DND-41 (cell line): ENCODE results near the gene OR52R1.

Experiments
- ATAC-seq: fragments of 200-7000 bp; cut with Tn5 transposase; 3 replicates; pipeline ENCODE4 v1.9.1; 2021; ENCODE audit warnings: low read depth; ENCODE audit not compliant: insufficient read depth
- DNase-seq: peaks from one replicate; pipeline ENCODE4 v3.0.0-alpha.2; 2020
- H2AFZ ChIP-seq: 2 replicates; pipeline ENCODE4 v1.6.0; 2012; ENCODE audit warnings: low read depth, low read length
- H3K27ac ChIP-seq: 2 replicates; pipeline ENCODE4 v1.5.1; 2012; ENCODE audit warnings: low read length, inconsistent platforms
- H3K27me3 ChIP-seq: fragments of 200-600 bp; sonication (generic); 2 replicates; pipeline ENCODE4 v1.6.0; 2012; ENCODE audit warnings: low read length, mild to moderate bottlenecking, inconsistent platforms; ENCODE audit not compliant: insufficient read depth, poor library complexity
- H3K36me3 ChIP-seq: 2 replicates; pipeline ENCODE4 v1.5.1; 2012; ENCODE audit warnings: low read length, inconsistent platforms; ENCODE audit not compliant: insufficient read depth
- H3K4me1 ChIP-seq: 2 replicates; pipeline ENCODE4 v1.5.1; 2012; ENCODE audit warnings: mild to moderate bottlenecking, low read length; ENCODE audit not compliant: insufficient read depth
- H3K4me2 ChIP-seq: 2 replicates; pipeline ENCODE4 v1.6.0; 2012; ENCODE audit warnings: mild to moderate bottlenecking, moderate library complexity, low read length, inconsistent platforms; ENCODE audit not compliant: insufficient read depth
- H3K4me3 ChIP-seq, 2 experiments: fragments of 200-600 bp in 1 of 2; shearing (Covaris generic) in 1 of 2; 2 replicates each; pipeline ENCODE4 v1.5.1; 2012 to 2016; ENCODE audit warnings: inconsistent platforms in 2 of 2, low read length in 2 of 2, mild to moderate bottlenecking in 2 of 2, low read depth in 1 of 2, moderate library complexity in 1 of 2
- H3K79me2 ChIP-seq: 2 replicates; pipeline ENCODE4 v1.6.0; 2012; ENCODE audit warnings: low read length, inconsistent platforms; ENCODE audit not compliant: insufficient read depth
- H3K9ac ChIP-seq: 2 replicates; pipeline ENCODE4 v1.6.0; 2012; ENCODE audit warnings: low read depth, mild to moderate bottlenecking, inconsistent platforms, low read length, moderate library complexity
- H3K9me3 ChIP-seq: 2 replicates; pipeline ENCODE4 v1.5.1; 2012; ENCODE audit warnings: low read length, moderate library complexity, mild to moderate bottlenecking, inconsistent platforms; ENCODE audit not compliant: insufficient read depth, severe bottlenecking
- H4K20me1 ChIP-seq: 2 replicates; pipeline ENCODE4 v1.6.0; 2012; ENCODE audit warnings: low read length; ENCODE audit not compliant: insufficient read depth
- CTCF ChIP-seq: IDR thresholded peaks from 2 replicates; pipeline ENCODE4 v1.5.1; 2012; ENCODE audit warnings: borderline replicate concordance, low read length, moderate library complexity, mild to moderate bottlenecking; ENCODE audit not compliant: poor library complexity, severe bottlenecking; ENCODE audit errors: extremely low read depth
- EZH2 ChIP-seq: IDR thresholded peaks from 3 replicates; pipeline ENCODE4 v1.6.1; 2012; ENCODE audit warnings: borderline replicate concordance, low read depth, mild to moderate bottlenecking, moderate library complexity, low read length, inconsistent platforms; ENCODE audit not compliant: severe bottlenecking

The OR52R1 gene

DNA sequence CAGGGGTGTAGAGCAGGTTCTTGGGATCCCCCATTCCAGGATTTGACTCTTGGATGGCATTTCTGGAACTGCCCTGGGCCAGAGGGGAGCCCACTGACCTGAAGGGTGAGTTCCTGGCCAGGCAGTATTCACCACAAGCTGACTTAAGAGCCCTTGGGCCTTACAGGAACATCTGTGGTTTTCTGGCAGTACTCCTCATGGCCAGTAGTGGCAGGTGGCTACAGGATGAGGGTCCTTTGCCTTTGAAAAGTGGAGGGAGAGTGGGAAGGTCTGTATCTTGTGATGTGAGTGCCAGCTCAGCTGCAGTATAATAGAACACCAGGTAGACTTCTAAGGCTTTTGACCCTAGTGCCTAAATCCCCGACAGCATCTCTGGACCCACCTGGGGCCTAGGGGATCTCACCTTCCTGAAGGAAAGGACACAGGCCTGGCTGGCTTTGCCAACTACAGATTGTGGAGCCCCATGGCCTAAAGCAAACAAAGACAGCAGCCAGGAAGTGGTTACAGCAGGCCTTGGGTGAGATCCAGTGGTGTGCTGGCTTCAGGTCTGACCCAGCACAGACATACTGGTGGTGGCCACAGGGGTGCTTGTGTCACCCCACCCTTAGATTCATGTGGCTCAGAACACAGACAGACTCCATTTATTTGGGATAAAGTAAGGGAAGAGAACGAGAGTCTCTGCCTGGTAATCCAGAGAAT, 35.8 kb upstream of the OR52R1 start:
- no peak overlapping the region for H3K4me3 ChIP-seq
- H3K27ac ChIP-seq = no peak overlapping the region
- no peaks in the 10 kb centered on the region for H3K79me2 ChIP-seq
- H3K36me3 ChIP-seq = no peaks in the 10 kb centered on the region
- H3K4me1 ChIP-seq = no peaks in the 10 kb centered on the region
- no peaks in the 10 kb centered on the region for H4K20me1 ChIP-seq
- no peaks in the 10 kb centered on the region for H3K27me3 ChIP-seq
- H2AFZ ChIP-seq = no peak overlapping the region
- no peak for DNase-seq
- no peaks in the 10 kb centered on the region for H3K9me3 ChIP-seq
- peak; percentile 5 for TF ChIP-seq CTCF
- no peak for TF ChIP-seq EZH2
- no peak overlapping the region for H3K9ac ChIP-seq
- H3K4me2 ChIP-seq = no peak overlapping the region
- no peak for ATAC-seq

- H2AFZ ChIP-seq = no peak overlapping the region
- no peak overlapping the region for H3K9ac ChIP-seq
- H3K79me2 ChIP-seq = no peaks in the 10 kb centered on the region
- no peaks in the 10 kb centered on the region for H3K36me3 ChIP-seq
- H3K4me2 ChIP-seq = no peak overlapping the region
- no peaks in the 10 kb centered on the region for H4K20me1 ChIP-seq
- no peak for DNase-seq
- TF ChIP-seq EZH2 (no peak), CTCF (no peak)
- H3K27me3 ChIP-seq = peaks cover 4% of the 10 kb centered on the region
- no peaks in the 10 kb centered on the region for H3K9me3 ChIP-seq
- no peak overlapping the region for H3K27ac ChIP-seq
- no peak overlapping the region for H3K4me3 ChIP-seq
- no peak for ATAC-seq
- no peaks in the 10 kb centered on the region for H3K4me1 ChIP-seq
Observed at GRCh38 chr11:4830909-4831308, 26.7 kb upstream of the OR52R1 start.

DNA sequence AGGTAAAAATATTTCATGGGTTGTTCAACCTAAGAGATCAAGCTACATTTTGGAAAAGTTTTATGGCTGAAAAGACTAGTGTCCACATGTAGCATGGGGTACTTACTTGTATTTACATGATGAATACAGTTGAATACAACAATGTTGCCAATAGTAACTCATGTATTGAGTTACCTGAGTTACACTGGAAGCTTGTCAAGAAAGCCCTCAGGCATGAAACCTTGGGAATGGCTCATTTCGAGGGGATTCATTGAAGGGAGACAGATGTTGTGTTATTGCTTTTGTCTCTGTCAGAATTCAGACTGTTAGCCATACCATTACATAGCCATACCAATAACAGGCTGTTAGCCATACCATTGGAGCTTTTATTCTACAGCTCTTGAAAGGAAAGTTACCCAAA, 26.2 kb upstream of the OR52R1 start:
- DNase-seq = no peak
- no peaks in the 10 kb centered on the region for H3K36me3 ChIP-seq
- no peak overlapping the region for H3K27ac ChIP-seq
- no peak overlapping the region for H3K4me3 ChIP-seq
- no peak for ATAC-seq
- H4K20me1 ChIP-seq = no peaks in the 10 kb centered on the region
- H3K9ac ChIP-seq = no peak overlapping the region
- H2AFZ ChIP-seq = no peak overlapping the region
- TF ChIP-seq CTCF (no peak), EZH2 (no peak)
- H3K9me3 ChIP-seq = no peaks in the 10 kb centered on the region
- peaks cover 4% of the 10 kb centered on the region for H3K27me3 ChIP-seq
- no peaks in the 10 kb centered on the region for H3K79me2 ChIP-seq
- H3K4me2 ChIP-seq = no peak overlapping the region
- no peaks in the 10 kb centered on the region for H3K4me1 ChIP-seq
